BE2C (cell line): ENCODE measurements around the gene RASAL2.
"Not testable (repeated sequence)": the region's sequence is repeated elsewhere in the genome, so short reads cannot be mapped to it uniquely, and the experiment has no call there.

Source experiments
- DNase-seq: peaks from one replicate; pipeline ENCODE4 v3.0.0-alpha.2; 2020
- H3K27me3 ChIP-seq: fragments of 250-450 bp; sonication (Bioruptor Pico); 2 replicates; pipeline ENCODE4 v1.5.1; 2020; ENCODE audit warnings: mild to moderate bottlenecking
- H3K36me3 ChIP-seq: fragments of 250-450 bp; sonication (Bioruptor Pico); 2 replicates; pipeline ENCODE4 v1.5.1; 2020; ENCODE audit warnings: mild to moderate bottlenecking
- H3K4me1 ChIP-seq: fragments of 250-450 bp; sonication (Bioruptor Pico); 2 replicates; pipeline ENCODE4 v1.5.1; 2020
- H3K4me3 ChIP-seq: 2 replicates; pipeline ENCODE4 v1.5.1; 2011; ENCODE audit warnings: low read depth, low read length
- H3K9me3 ChIP-seq: fragments of 250-450 bp; sonication (Bioruptor Pico); 2 replicates; pipeline ENCODE4 v1.5.1; 2020
- TF ChIP-seq, protein P1 (sequence below): IDR thresholded peaks from 2 replicates; pipeline ENCODE4 v1.5.1; 2012; ENCODE audit warnings: mild to moderate bottlenecking, low read depth, low read length

Gene RASAL2

GRCh38 chr1:178341261-178341956 lies 247.5 kb downstream of the RASAL2 start:
- Histone ChIP-seq H3K36me3 (no peaks in the 10 kb centered on the region), H3K9me3 (no peaks in the 10 kb centered on the region), H3K4me3 (no peak overlapping the region), H3K4me1 (no peaks in the 10 kb centered on the region), H3K27me3 (no peaks in the 10 kb centered on the region)
- DNase-seq: no peak
- TF ChIP-seq, protein P1, sequence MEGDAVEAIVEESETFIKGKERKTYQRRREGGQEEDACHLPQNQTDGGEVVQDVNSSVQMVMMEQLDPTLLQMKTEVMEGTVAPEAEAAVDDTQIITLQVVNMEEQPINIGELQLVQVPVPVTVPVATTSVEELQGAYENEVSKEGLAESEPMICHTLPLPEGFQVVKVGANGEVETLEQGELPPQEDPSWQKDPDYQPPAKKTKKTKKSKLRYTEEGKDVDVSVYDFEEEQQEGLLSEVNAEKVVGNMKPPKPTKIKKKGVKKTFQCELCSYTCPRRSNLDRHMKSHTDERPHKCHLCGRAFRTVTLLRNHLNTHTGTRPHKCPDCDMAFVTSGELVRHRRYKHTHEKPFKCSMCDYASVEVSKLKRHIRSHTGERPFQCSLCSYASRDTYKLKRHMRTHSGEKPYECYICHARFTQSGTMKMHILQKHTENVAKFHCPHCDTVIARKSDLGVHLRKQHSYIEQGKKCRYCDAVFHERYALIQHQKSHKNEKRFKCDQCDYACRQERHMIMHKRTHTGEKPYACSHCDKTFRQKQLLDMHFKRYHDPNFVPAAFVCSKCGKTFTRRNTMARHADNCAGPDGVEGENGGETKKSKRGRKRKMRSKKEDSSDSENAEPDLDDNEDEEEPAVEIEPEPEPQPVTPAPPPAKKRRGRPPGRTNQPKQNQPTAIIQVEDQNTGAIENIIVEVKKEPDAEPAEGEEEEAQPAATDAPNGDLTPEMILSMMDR: no peak

GRCh38 chr1:178342745-178343144 lies 248.8 kb downstream of the RASAL2 start:
- no peak for DNase-seq

GRCh38 chr1:178344513-178345091 lies 250.7 kb downstream of the RASAL2 start:
- TF ChIP-seq, protein P1: no peak
- no peaks in the 10 kb centered on the region for H3K9me3 ChIP-seq
- no peaks in the 10 kb centered on the region for H3K4me1 ChIP-seq
- no peak overlapping the region for H3K4me3 ChIP-seq
- H3K27me3 ChIP-seq: no peaks in the 10 kb centered on the region
- DNase-seq: no peak
- no peaks in the 10 kb centered on the region for H3K36me3 ChIP-seq

More at GRCh38 chr1:178342745-178343144, 248.8 kb downstream of the RASAL2 start:
- no peaks in the 10 kb centered on the region for H3K27me3 ChIP-seq
- H3K4me1 ChIP-seq: no peaks in the 10 kb centered on the region
- no peaks in the 10 kb centered on the region for H3K9me3 ChIP-seq
- no peaks in the 10 kb centered on the region for H3K36me3 ChIP-seq
- TF ChIP-seq, protein P1: no peak
- H3K4me3 ChIP-seq: no peak overlapping the region

DNA sequence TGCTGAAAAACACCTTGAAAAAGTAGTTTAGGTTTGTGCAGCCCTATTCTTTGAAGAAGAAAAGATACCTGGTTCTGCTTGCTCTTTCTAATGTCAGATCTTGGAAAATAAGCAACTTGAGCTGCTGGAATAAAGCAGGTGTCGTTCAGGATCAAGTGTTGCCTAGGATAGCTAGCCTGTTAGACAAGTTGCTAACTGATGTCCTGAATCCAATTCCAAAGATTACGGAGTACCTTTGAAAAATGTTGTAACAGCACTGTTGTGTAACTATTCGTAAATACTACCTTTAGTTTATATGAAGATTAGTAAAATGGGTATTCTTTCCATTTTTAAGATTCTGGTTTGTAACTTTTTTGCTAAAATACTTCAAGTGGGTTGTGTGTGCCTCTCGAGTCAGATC lies 251.3 kb downstream of the RASAL2 start:
- TF ChIP-seq, protein P1: no peak

DNA sequence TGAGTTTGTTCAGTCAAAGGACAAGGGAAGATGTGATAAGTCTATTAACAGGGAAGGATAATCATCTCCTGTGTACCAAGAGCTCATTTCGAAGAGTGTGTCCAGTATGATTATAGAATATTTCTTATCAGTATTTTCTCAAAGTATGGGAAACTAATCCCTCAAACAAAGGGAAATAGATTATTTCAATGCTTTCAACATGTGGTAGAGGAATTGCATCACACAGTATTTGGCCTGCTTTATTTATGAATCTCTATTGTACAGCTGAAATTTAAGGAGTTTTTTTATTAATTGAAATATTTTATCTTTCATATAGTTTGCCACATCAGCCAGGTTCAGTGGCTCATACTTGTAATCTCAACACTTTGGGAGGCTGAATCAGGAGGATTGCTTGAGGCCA lies 251.9 kb downstream of the RASAL2 start:
- Histone ChIP-seq H3K4me1 (no peaks in the 10 kb centered on the region), H3K9me3 (no peaks in the 10 kb centered on the region), H3K4me3 (no peak overlapping the region), H3K27me3 (no peaks in the 10 kb centered on the region), H3K36me3 (no peaks in the 10 kb centered on the region)
- no peak for DNase-seq
- TF ChIP-seq, protein P1: no peak

More for the DNA sequence above, 251.3 kb downstream of the RASAL2 start:
- no peaks in the 10 kb centered on the region for H3K4me1 ChIP-seq
- no peaks in the 10 kb centered on the region for H3K9me3 ChIP-seq
- no peaks in the 10 kb centered on the region for H3K36me3 ChIP-seq
- no peak overlapping the region for H3K4me3 ChIP-seq
- H3K27me3 ChIP-seq: no peaks in the 10 kb centered on the region
- no peak for DNase-seq

- Histone ChIP-seq H3K27me3 (no peaks in the 10 kb centered on the region), H3K36me3 (no peaks in the 10 kb centered on the region), H3K4me1 (no peaks in the 10 kb centered on the region), H3K9me3 (no peaks in the 10 kb centered on the region), H3K4me3 (no peak overlapping the region)
- TF ChIP-seq, protein P1: no peak
- DNase-seq: no peak
Observed at GRCh38 chr1:178349801-178350200, 255.9 kb downstream of the RASAL2 start.

DNA sequence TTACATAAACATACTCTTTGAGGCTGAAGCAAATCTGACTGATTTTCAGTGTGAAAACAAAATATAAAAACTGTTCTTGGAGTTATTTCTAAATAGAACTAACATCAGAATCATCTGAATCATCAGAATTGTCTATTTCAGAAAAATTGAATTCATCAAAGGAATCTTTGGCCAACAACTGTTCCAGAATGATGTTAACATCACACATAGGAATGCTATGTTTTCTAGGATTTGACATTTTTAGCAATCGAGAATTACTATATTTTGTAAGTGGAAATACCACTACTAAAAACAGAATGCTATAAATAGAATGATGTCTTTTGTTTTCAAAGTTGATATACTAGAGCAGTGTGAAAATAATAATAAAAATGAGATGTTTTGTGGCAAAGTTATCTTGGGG lies 258.0 kb downstream of the RASAL2 start:
- not testable (repeated sequence) for H3K27me3 ChIP-seq, H3K36me3 ChIP-seq, H3K9me3 ChIP-seq, DNase-seq, H3K4me3 ChIP-seq, H3K4me1 ChIP-seq
